NCI-H1092 (cell line): ENCODE data around the gene MMP23B.
"Not testable (repeated sequence)": the region's sequence is repeated elsewhere in the genome, so short reads cannot be mapped to it uniquely, and the experiment has no call there.

Experiments used
- DNase-seq: peaks from one replicate; lab custom pipeline; 2025; lab: John Stamatoyannopoulos, UW

Gene MMP23B

DNA sequence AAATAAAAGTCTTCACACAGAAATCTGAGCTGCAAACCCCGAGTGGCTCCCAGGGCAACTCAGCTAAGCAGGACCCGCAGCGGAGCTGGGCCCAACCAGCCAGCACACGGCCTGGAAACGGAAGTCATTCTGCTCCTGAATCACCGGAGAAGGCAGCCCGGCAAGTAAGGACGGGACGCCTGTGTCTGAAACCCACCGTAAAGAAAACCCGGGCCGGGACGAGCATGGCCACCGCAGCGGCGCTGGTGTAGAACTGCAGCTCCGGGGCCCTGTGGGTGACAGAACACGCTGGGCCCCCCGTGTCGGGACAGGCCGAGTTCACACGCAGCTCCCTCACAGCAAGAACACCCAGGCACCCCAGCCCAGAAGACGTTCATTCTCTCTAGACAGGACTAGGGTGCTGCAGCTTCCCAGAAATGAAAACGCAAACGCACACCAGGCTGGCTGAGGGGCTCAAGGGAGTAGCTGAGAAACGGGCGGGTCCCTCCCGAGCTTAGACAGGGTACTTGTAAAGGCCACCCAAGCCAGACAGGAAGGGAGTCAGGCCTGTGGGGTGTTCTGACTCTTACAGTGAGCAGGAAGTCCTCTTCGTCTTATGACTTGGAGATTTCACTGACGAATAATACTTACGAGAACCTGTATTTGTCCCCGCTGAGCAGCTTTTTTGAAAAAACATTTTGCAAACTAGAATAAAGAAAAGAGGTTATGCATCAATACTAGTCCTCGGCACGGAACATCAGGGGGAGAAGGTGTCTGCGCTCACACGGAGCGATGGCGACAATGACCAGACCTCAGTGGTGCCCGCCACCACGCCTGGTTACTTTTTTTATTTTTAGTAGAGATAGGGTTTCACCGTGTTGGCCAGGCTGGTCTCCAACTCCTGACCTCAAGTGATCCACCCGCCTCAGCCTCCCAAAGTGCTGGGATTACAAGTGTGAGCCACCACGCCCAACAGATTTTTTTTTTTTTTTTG, 37.8 kb downstream of the MMP23B start:
- DNase-seq, result no peak

DNA sequence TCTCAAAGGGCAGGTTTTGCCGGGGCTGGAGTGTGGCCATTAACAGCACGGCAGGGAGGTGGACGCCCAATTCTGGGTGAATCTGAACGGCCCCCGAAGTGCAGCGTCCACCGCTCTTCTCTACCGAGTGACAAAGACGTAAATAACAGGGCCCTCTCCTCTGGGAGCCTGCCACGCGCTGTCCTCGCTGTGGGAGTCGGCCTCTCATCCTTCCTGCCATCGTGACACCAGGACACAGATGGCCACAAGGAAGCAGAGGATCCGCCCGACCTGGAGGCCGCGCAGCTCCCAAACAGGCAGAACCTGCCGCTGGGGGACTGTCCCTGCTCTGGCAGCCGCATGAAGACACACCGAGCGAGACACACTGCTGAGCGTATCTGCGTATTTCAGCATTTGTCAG, 38.9 kb downstream of the MMP23B start:
- DNase-seq, result no peak

DNA sequence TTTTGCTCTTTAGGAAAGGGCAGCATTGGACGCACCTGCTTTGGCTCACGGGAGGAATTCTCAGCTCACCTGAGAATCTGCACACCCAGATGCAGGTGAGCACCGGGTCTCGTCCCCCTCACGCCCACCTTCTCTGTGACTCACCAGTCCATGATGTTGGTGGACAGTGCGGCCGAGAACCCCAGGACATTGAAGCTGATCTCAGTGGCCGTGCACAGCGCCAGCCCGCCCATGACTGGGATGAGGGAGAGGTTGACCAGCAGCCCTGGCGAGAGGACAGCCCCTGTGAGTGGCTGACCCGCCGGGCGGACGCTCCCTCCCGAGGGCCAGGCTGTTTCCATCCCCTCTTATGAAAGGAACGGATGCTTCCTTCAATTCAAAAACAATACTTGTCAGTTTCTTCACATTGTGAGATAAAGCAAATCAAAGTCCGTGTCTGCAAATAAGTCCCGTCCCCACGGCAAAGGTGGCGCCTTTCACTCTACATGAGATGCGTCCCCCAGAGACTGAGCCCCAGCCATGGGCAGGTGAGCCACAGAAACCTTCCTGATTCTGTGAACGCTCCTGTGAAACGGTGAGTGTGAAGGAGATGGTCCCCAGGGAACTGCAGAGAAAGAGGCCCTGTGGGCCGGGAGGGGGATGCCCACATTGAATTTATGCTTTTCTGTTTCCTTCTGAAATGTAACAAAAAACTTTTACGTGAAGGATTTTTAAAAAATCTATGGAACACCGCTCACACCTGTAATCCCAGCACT, 39.6 kb downstream of the MMP23B start:
- no peak for DNase-seq

DNA sequence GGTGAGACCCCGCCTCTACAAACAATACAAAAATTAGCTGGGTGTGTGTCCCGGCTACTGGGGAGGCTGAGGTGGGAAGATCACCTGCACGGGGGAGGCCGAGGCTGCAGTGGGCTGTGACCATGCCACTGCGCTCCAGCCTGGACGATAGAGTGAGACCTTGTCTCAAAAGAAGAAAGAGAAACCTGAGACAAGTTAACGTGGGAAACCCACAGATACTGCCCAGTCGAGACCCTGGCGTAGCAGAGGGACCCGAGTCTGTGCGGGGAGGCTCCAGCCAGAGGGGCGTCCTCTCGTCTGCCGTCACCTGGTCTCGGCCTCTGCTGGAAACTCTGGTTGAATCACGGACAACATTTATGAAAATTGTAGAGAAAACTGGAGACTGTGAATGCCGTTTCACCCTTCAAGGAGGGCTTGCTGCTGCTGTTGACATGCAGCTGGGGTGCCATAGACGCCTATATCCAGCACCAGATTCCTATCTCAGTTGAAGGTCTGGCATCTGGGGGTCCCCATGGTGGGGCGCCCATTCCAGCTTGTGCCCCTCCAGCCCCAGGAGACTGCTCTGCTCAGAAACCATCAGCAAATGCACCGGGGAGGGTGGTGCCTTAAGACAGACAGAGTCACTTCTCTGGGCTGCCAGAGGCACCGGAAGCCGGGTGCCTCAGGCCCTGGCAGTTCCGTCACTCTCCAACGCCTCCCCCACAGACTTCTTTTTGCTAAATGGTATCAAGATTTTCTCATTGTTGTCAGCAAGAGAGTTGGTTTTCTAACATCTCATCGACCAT, 40.4 kb downstream of the MMP23B start:
- DNase-seq, result no peak

DNA sequence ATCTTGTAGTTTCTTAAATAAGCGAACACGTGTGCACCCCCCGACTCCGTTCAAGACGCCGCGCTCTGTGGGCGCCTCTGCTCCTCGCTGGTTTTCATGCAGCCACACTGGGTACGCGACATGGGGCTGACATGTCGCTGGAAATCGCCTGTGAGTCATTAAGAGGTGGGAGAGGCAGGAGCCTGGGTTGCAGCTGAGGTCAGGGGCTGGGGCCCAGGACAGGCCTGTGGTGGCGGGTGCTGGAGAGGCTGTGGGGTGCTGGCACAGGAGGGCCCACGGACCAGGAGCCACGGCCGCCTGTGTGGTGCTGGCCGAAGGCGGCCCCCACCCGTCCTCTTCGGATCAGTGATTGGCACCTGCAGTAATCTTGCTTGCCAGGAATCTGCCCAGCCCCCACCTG, 42.8 kb downstream of the MMP23B start:
- DNase-seq, result not testable (repeated sequence)

DNA sequence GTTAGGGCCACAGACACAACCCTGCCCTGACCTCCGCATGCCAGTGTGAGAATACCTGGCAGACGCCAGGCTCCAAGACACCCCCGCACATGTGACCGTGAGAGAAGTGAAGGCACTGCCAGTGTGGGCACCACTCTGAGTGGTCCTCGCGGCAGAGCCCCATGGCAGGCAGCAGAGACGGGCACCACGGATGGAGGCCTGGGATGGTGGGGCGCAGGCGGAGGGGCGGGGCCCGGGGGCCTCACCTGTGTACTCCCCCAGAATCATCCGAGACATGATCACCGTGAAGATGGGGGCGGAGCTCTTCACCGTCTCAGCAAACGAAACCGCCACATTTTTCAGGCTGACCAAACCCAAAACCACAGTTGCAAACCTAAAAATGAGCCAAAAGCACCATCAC, 43.2 kb downstream of the MMP23B start:
- not testable (repeated sequence) for DNase-seq

DNA sequence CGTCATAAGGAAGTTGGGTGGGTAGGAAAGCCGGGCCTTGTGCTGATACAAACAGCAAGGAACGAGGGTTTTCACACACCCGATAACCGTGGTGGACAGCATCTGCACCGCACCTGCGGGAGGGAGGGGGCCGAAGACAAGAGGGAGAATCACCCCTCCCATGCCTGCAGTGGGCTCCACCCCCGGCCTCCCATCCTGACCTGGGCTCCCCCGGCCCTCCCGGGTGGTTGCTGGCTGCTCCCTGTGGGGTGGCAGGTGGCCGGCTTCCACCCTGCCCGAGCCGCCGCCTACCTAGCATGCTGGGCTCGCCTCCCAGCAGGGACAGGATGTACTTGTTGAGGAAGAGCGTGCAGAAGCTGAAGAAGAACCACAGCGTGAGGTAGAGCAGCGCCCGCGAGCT, 44.1 kb downstream of the MMP23B start:
- not testable (repeated sequence) for DNase-seq

DNA sequence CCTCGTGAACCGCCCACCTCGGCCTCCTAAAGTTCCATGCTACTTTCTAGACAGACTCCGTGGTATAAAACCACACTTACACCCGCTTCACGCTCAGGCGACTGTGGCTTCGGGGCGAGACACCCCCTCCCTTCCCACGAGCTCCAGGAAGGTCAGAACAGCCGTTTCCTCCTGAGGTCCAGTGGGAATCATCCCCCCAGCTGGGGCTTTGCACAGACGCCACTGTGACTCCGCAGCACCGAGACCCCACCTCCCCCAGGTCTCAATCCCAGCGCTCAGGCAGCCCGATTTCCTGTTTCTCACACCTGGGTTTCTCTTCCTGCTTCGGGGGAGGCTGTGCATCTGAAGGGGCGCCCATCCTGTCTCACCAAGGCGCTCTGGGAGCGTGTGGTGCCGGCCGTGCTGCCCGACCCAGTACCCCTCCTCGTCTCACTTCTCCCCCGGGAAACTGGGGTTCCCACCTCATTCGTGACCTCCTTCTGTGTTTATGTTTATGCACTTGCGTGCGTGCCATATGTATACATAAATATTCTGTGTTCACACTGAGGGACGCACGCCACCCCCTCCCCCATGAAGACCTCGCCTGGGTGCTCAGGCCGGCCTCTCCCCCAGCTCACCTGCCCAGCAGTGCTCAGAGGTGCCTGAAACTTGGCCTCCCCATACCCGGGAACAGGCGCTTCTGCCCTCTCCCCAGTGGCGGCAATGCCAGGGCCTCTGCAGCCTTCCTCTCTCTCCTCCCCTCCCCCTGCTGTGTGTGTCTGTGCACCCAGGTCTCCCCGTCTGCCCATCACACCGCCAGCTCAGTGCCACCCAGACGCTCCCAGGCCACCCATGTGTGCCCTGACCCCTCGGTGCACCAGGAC, 46.0 kb downstream of the MMP23B start:
- DNase-seq, result no peak

DNA sequence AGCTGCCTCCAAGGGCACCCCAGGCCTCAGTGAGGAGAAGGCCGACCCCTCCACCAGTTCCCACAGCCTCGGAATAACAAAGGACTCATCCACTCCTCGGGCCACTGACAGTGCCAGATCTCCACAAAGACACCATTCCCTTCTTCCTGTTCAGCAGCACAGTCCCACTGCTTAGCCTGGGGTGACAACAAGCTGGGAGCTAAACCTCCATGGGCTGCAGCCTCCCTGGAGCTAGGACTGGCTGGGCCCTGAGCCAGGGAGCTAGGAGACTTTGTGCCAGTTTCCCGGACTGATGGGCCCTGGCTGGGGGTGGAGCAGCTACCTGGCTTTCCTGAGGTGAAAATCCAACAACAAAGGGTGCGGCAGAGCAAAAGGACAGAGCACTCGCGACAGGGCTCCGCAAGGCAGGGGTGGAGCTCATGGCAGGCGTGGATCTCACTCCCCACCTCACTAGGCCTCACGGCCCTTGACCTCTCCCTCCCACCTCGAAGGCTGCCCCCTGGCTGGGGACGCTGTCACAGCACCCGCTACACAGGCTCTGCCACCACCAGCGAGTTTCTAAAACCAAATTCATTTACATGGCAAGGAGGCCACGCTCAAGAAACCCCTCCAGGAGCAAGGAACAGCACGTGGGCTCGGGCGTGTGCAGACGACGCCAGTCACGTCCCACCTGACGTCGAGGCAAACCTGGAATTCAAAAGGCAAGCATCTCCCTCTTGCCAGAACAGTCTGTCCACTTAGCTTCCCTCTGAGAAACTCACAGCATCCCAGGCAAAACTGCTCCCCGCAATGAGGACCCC, 46.8 kb downstream of the MMP23B start:
- DNase-seq, result no peak

DNA sequence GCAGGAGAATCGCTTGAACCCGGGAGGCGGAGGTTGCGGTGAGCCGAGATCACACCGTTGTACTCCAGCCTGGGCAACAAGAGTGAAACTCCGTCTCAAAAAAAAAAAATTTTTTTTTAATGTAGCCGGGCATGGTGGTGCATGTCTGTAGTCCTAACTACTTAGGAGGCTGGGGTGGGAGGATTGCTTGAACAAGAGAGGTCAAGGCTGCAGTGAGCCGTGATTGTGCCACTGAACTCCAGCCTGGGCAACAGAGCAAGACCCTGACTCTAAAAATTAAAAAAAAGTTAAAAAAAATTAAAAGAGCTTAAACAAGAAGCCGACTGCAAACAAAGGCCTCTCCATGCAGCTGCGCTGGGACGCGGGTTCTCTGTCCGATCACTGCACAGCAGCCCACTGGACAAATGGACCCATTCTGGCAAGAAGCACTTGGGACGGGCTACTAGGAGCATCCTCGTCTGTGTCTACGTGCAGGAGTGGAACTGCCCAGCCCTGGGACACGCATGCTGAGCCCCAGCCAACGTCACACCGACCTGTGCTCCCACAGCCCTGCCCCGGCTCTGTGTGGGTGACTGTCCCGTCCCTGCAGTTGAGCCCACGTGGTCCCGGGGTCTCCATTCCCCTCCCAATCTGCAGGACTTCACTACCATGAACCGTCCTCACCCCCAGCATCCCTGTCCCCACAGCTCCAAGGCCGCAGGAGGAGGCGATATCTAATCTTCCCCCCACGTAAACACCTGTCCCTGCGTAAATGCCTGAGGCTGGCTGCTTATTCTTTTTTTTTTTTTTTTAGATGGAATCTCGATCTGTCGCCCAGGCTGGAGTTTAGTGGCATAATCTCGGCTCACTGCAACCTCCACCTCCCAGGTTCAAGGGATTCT, 48.3 kb downstream of the MMP23B start:
- no peak for DNase-seq

DNA sequence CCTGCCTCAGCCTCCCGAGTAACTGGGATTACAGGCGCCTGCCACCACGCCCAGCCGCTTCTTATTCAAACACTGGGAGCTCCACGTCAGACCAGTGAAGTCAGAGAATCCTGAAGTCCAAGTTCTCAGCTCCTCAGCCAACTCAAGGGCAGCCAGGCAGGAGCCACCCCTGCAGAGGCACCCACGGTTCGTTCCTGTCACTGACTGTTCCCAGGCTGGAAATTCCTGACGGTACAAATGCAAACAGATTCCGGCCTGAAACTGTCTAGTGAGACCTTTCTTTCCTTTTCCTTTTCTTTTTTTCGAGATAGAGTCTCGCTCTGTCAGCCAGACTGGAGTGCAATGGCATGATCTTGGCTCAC, 48.9 kb downstream of the MMP23B start:
- no peak for DNase-seq

DNA sequence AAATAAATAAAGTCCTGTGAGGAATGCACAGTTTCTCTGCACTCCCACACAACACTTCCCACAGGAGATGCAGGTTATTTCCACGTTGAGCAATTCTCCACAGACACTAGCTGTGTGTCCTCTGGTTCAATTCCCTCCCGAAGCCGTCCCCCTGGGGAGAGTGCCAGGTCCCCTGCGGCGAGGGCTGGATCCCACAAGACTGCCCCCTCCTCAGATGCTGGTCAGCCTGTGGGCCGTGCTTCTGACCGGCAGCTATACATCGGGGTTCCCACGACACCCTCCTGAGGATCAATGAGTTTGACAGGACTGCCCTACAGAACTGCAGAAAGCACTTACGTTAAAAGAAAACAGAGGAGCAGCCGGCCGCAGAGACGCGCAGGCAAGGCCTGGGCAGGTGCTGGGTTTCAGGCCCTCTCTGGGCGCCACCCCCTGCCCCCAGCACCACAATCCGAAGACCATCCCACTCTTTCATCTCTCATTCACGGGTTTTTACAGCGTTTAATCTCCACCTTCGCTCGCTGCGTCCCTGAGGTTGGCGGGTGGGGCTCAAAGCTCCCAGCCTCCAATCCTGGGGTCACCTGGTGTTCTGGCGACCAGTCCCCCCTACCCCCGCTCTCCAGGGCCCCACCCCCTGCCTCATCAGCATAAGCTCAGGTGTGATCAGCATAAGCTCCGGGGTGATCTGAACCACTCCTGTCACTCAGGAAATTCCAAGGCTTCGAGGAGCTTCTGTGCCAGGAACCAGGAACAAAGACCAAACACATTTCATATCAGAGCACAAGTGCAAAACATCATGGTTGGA, 51.3 kb downstream of the MMP23B start:
- no peak for DNase-seq
